WTC11 (cell line): ENCODE data around the gene CAMTA1.

ENCODE experiments used
- FOXP1 ChIP-seq: sonication (generic); formaldehyde crosslinking; IDR thresholded peaks from 2 replicates; pipeline ENCODE4 v1.8.0; 2022; ENCODE audit warnings: missing genetic modification reagents, mild to moderate bottlenecking, moderate library complexity, borderline replicate concordance
- GABPB1 ChIP-seq: sonication (generic); formaldehyde crosslinking; IDR thresholded peaks from 2 replicates; pipeline ENCODE4 v1.8.1; 2023; ENCODE audit warnings: mild to moderate bottlenecking, missing genetic modification reagents
- NFYB ChIP-seq: sonication (generic); formaldehyde crosslinking; conservative IDR thresholded peaks from 2 replicates; pipeline ENCODE4 v1.8.0; 2022; ENCODE audit warnings: low read depth, missing genetic modification reagents
- NR2C2 ChIP-seq: sonication (generic); formaldehyde crosslinking; IDR thresholded peaks from 2 replicates; pipeline ENCODE4 v1.8.0; 2022; ENCODE audit warnings: mild to moderate bottlenecking, missing genetic modification reagents
- SMAD3 ChIP-seq: sonication (generic); formaldehyde crosslinking; IDR thresholded peaks from 2 replicates; pipeline ENCODE4 v1.8.0; 2022; ENCODE audit warnings: missing genetic modification reagents, mild to moderate bottlenecking, borderline replicate concordance
- SP1 ChIP-seq: sonication (generic); formaldehyde crosslinking; conservative IDR thresholded peaks from 2 replicates; pipeline ENCODE4 v1.8.1; 2022; ENCODE audit warnings: missing genetic modification reagents
- ZNF219 ChIP-seq: sonication (generic); formaldehyde crosslinking; IDR thresholded peaks from 2 replicates; pipeline ENCODE4 v1.8.0; 2023; ENCODE audit warnings: missing genetic modification reagents, mild to moderate bottlenecking, borderline replicate concordance
- ZNF396 ChIP-seq: fragments of 250-450 bp; sonication (Bioruptor Pico); IDR thresholded peaks from 2 replicates; pipeline ENCODE4 v1.8.0; 2021; ENCODE audit warnings: mild to moderate bottlenecking, moderate library complexity, borderline replicate concordance
- TF ChIP-seq, protein P1 (sequence below): sonication (generic); formaldehyde crosslinking; conservative IDR thresholded peaks from 2 replicates; pipeline ENCODE4 v1.8.1; 2023; ENCODE audit warnings: mild to moderate bottlenecking, low read depth, missing genetic modification reagents, moderate library complexity
- TF ChIP-seq, protein P2 (sequence below): fragments of 200-600 bp; IDR thresholded peaks from 2 replicates; pipeline ENCODE4 v1.8.0; 2022; ENCODE audit warnings: antibody characterized with exemption
- TF ChIP-seq, protein P3 (sequence below): sonication (generic); formaldehyde crosslinking; IDR thresholded peaks from 2 replicates; pipeline ENCODE4 v1.8.1; 2022; ENCODE audit warnings: low read depth, missing genetic modification reagents, borderline replicate concordance
- TF ChIP-seq, protein P4 (sequence below): sonication (generic); formaldehyde crosslinking; IDR thresholded peaks from 2 replicates; pipeline ENCODE4 v1.8.1; 2022; ENCODE audit warnings: low read depth, mild to moderate bottlenecking, moderate library complexity, missing genetic modification reagents, borderline replicate concordance

DNA sequence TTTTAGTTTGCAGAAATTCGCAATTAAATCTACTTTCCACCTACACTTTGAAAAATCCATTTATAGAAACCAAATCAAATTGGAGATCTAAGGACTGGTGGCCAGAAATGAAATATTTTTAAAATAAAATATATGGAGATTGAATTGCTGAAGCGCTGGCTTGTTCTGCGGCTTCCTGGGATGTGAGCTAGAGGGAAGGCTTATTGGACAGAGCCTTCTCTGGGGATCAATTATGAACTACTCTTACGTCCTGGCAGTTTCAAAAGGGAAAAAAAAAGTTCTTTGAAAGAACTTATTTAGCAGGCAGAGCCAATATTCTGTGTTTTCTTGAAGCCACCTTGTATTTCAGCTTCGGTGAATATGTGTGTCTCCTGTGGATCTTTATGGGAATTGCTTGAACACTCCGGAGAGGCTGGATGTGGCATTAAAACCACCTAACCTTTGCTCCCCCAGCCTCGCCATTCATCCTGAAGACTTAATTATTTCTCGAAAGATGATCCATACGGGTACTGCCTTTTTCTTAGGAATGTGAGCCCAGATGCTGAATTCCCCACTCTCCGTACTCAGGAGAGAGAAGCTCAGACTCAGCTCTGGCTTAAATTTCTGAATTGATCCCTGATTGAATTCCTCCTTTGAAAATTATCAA lies 506.9 kb downstream of the CAMTA1 start:
- TF ChIP-seq NR2C2 (no peak), FOXP1 (CRISPR knock-in tag) (no peak), ZNF219 (CRISPR knock-in tag) (no peak), GABPB1 (CRISPR knock-in tag) (no peak), SMAD3 (CRISPR knock-in tag) (no peak), SP1 (CRISPR knock-in tag) (no peak), NFYB (CRISPR knock-in tag) (no peak), ZNF396 (no peak)
- TF ChIP-seq, protein P1, sequence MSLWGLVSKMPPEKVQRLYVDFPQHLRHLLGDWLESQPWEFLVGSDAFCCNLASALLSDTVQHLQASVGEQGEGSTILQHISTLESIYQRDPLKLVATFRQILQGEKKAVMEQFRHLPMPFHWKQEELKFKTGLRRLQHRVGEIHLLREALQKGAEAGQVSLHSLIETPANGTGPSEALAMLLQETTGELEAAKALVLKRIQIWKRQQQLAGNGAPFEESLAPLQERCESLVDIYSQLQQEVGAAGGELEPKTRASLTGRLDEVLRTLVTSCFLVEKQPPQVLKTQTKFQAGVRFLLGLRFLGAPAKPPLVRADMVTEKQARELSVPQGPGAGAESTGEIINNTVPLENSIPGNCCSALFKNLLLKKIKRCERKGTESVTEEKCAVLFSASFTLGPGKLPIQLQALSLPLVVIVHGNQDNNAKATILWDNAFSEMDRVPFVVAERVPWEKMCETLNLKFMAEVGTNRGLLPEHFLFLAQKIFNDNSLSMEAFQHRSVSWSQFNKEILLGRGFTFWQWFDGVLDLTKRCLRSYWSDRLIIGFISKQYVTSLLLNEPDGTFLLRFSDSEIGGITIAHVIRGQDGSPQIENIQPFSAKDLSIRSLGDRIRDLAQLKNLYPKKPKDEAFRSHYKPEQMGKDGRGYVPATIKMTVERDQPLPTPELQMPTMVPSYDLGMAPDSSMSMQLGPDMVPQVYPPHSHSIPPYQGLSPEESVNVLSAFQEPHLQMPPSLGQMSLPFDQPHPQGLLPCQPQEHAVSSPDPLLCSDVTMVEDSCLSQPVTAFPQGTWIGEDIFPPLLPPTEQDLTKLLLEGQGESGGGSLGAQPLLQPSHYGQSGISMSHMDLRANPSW (CRISPR knock-in tag), result no peak
- TF ChIP-seq, protein P2, sequence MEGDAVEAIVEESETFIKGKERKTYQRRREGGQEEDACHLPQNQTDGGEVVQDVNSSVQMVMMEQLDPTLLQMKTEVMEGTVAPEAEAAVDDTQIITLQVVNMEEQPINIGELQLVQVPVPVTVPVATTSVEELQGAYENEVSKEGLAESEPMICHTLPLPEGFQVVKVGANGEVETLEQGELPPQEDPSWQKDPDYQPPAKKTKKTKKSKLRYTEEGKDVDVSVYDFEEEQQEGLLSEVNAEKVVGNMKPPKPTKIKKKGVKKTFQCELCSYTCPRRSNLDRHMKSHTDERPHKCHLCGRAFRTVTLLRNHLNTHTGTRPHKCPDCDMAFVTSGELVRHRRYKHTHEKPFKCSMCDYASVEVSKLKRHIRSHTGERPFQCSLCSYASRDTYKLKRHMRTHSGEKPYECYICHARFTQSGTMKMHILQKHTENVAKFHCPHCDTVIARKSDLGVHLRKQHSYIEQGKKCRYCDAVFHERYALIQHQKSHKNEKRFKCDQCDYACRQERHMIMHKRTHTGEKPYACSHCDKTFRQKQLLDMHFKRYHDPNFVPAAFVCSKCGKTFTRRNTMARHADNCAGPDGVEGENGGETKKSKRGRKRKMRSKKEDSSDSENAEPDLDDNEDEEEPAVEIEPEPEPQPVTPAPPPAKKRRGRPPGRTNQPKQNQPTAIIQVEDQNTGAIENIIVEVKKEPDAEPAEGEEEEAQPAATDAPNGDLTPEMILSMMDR, result no peak
- TF ChIP-seq, protein P3, sequence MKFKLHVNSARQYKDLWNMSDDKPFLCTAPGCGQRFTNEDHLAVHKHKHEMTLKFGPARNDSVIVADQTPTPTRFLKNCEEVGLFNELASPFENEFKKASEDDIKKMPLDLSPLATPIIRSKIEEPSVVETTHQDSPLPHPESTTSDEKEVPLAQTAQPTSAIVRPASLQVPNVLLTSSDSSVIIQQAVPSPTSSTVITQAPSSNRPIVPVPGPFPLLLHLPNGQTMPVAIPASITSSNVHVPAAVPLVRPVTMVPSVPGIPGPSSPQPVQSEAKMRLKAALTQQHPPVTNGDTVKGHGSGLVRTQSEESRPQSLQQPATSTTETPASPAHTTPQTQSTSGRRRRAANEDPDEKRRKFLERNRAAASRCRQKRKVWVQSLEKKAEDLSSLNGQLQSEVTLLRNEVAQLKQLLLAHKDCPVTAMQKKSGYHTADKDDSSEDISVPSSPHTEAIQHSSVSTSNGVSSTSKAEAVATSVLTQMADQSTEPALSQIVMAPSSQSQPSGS (CRISPR knock-in tag), result no peak
- TF ChIP-seq, protein P4, sequence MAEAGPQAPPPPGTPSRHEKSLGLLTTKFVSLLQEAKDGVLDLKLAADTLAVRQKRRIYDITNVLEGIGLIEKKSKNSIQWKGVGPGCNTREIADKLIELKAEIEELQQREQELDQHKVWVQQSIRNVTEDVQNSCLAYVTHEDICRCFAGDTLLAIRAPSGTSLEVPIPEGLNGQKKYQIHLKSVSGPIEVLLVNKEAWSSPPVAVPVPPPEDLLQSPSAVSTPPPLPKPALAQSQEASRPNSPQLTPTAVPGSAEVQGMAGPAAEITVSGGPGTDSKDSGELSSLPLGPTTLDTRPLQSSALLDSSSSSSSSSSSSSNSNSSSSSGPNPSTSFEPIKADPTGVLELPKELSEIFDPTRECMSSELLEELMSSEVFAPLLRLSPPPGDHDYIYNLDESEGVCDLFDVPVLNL (CRISPR knock-in tag), result no peak
